Endodermal cell (in vitro differentiated cells): Measurements from ENCODE around the gene NDUFAB1. TPM values are rescaled to one million over a fixed set of nuclear protein-coding genes. Genes with fewer than 3 reads are reported as not detected.

Experiments used
- DNase-seq: peaks from one replicate; pipeline ENCODE4 v3.0.0-alpha.2; 2017
- H3K27ac ChIP-seq: 2 replicates; pipeline ENCODE4 v1.5.1; 2013; ENCODE audit warnings: mild to moderate bottlenecking, low read depth, low read length, moderate library complexity
- H3K27me3 ChIP-seq: 2 replicates; pipeline ENCODE4 v1.6.1; 2013; ENCODE audit warnings: mild to moderate bottlenecking, low read length, moderate library complexity; ENCODE audit not compliant: insufficient read depth, control insufficient read depth, poor library complexity, severe bottlenecking
- H3K36me3 ChIP-seq: 2 replicates; pipeline ENCODE4 v1.7.0; 2013; ENCODE audit warnings: mild to moderate bottlenecking, low read length, moderate library complexity; ENCODE audit not compliant: control insufficient read depth, insufficient read depth
- H3K4me1 ChIP-seq: one replicate; pipeline ENCODE4 v1.7.0; 2013; ENCODE audit warnings: low read length; ENCODE audit not compliant: control insufficient read depth, insufficient read depth
- H3K4me3 ChIP-seq: 2 replicates; pipeline ENCODE4 v1.5.1; 2013; ENCODE audit warnings: mild to moderate bottlenecking, low read length, moderate library complexity
- H3K9ac ChIP-seq: 2 replicates; pipeline ENCODE4 v1.6.1; 2013; ENCODE audit warnings: mild to moderate bottlenecking, low read length, moderate library complexity; ENCODE audit not compliant: poor library complexity, severe bottlenecking; ENCODE audit errors: extremely low read depth
- H3K9me3 ChIP-seq: 2 replicates; pipeline ENCODE4 v1.6.1; 2013; ENCODE audit warnings: mild to moderate bottlenecking, low read length, moderate library complexity; ENCODE audit not compliant: control insufficient read depth
- H3K27ac Mint-ChIP-seq: 2 replicates; pipeline ENCODE4 v1.8.0; 2020; ENCODE audit warnings: mixed read lengths
- H3K27me3 Mint-ChIP-seq: 2 replicates; pipeline ENCODE4 v1.8.0; 2021; ENCODE audit warnings: mild to moderate bottlenecking, mixed read lengths; ENCODE audit not compliant: insufficient read depth
- H3K36me3 Mint-ChIP-seq: 2 replicates; pipeline ENCODE4 v1.8.0; 2020; ENCODE audit warnings: low read depth, mixed read lengths
- H3K4me1 Mint-ChIP-seq: 2 replicates; pipeline ENCODE4 v1.8.0; 2020; ENCODE audit warnings: mixed read lengths
- H3K4me3 Mint-ChIP-seq: 2 replicates; pipeline ENCODE4 v1.8.0; 2020; ENCODE audit warnings: mild to moderate bottlenecking, moderate library complexity, mixed read lengths
- H3K9me3 Mint-ChIP-seq: 2 replicates; pipeline ENCODE4 v1.8.0; 2020; ENCODE audit warnings: mild to moderate bottlenecking, mixed read lengths
- CTCF ChIP-seq: fragments of 200-600 bp; sonication (generic); conservative IDR thresholded peaks from 2 replicates; pipeline ENCODE4 v1.5.0; 2021; ENCODE audit warnings: antibody characterized with exemption, mild to moderate bottlenecking
- WGBS, 2 experiments: methylation state at CpG; one replicate each; pipeline versions ENCODE4 v1.1.5 to v1.1.7; 2013; ENCODE audit warnings: missing lambda C conversion rate in 2 of 2, mixed read lengths in 1 of 2; ENCODE audit not compliant: insufficient coverage in 1 of 2, insufficient read length in 1 of 2; 5-methylcytosine and 5-hydroxymethylcytosine counted together
- total RNA-seq, 2 donors: library from RNA; stranded (reverse); fragmentation: NEBNext Ultra II Directional in 1 of 2; extraction: Animal tissue kit (Norgen Biotek cat#: 25700) in 1 of 2; gene quantifications; 2 replicates in 1 of 2; 3 replicates in 1 of 2; pipeline ENCODE4 v1.2.1, GENCODE V29; 2021

Gene NDUFAB1
- total RNA-seq, 2 donors from 2014 or later: 106 to 120 TPM

GRCh38 chr16:23564575-23565363 is 31.3 kb downstream of the NDUFAB1 start:
- H3K9me3 ChIP-seq: no peaks in the 10 kb centered on the region
- no peak for DNase-seq
- H3K9ac ChIP-seq: no peak overlapping the region
- no peak overlapping the region for H3K27ac ChIP-seq
- no peak overlapping the region for H3K4me3 Mint-ChIP-seq
- no peak for TF ChIP-seq CTCF
- H3K4me1 Mint-ChIP-seq: no peaks in the 10 kb centered on the region
- H3K9me3 Mint-ChIP-seq: no peaks in the 10 kb centered on the region
- H3K4me1 ChIP-seq: no peaks in the 10 kb centered on the region
- no peaks in the 10 kb centered on the region for H3K27me3 ChIP-seq
- peak overlapping the region; percentile 5 for H3K27ac Mint-ChIP-seq
- H3K4me3 ChIP-seq: no peak overlapping the region
- peaks cover 84% of the 10 kb centered on the region for H3K36me3 Mint-ChIP-seq
- no peaks in the 10 kb centered on the region for H3K27me3 Mint-ChIP-seq
- 94 to 99% methylated on average over 8 to 9 of the region's 9 CpGs for WGBS, 2 experiments
- H3K36me3 ChIP-seq: peaks cover 92% of the 10 kb centered on the region

DNA sequence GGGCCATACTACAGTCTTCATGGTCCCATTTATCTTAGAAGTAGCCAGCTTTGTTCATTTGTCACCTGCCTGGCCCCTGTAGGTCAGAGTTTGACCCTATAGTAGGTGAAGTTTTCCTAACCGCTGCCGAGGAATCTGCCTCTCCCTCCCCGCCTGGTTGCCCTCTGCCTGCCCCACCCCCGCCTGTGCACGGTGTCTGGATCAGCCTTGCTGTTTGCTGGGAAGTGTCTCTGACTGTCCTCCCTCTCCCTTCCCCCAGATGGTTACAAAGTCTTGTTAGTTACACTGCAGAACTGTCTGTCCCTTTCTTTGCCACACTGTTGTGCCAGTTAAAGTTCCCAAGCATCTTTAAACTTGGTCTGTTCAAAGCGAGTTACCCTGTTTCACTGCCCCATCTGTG is 32.9 kb downstream of the NDUFAB1 start:
- Mint-ChIP-seq H3K36me3 (peaks cover 83% of the 10 kb centered on the region), H3K4me1 (no peaks in the 10 kb centered on the region), H3K27me3 (no peaks in the 10 kb centered on the region), H3K9me3 (no peaks in the 10 kb centered on the region), H3K4me3 (no peak overlapping the region), H3K27ac (no peak overlapping the region)
- Histone ChIP-seq H3K9me3 (no peaks in the 10 kb centered on the region), H3K27ac (no peak overlapping the region), H3K9ac (no peak overlapping the region), H3K27me3 (no peaks in the 10 kb centered on the region), H3K4me1 (no peaks in the 10 kb centered on the region), H3K36me3 (peaks cover 89% of the 10 kb centered on the region), H3K4me3 (no peak overlapping the region)
- TF ChIP-seq CTCF: no peak
- WGBS, 2 experiments: 87 to 94% methylated on average over 6 of the region's 6 CpGs
- DNase-seq: no peak

DNA sequence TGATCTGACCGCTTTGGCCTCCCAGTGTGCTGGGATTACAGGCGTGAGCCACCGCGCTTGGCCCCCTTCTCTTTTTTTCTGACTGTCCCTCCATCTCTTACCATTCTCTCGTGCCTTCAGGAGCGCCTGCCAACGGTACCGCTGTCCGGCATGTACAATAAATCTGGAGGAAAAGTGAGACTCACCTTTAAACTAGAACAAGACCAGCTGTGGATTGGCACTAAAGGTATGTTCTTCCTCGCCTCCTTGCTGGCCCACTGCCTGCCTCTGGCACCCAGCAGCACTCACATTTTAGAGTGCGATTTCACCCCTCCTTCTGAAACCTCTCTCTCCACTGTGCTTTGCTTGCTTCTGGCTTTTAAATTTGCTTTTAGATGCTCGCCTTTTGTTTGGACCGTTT is 33.6 kb downstream of the NDUFAB1 start:
- H3K9ac ChIP-seq: no peak overlapping the region
- peaks cover 85% of the 10 kb centered on the region for H3K36me3 ChIP-seq
- Mint-ChIP-seq H3K4me3 (no peak overlapping the region), H3K4me1 (no peaks in the 10 kb centered on the region), H3K36me3 (peaks cover 76% of the 10 kb centered on the region), H3K27ac (no peak overlapping the region), H3K27me3 (no peaks in the 10 kb centered on the region), H3K9me3 (no peaks in the 10 kb centered on the region)
- H3K27ac ChIP-seq: no peak overlapping the region
- DNase-seq: no peak
- no peak for TF ChIP-seq CTCF
- H3K4me1 ChIP-seq: no peaks in the 10 kb centered on the region
- 95 to 96% methylated on average over 13 of the region's 13 CpGs for WGBS, 2 experiments
- no peak overlapping the region for H3K4me3 ChIP-seq
- H3K9me3 ChIP-seq: no peaks in the 10 kb centered on the region
- no peaks in the 10 kb centered on the region for H3K27me3 ChIP-seq
